Measurements from ENCODE around the gene MOGAT3.

MOGAT3 gene

GRCh38 chr7:101160910-101161309 lies 39.9 kb downstream of the MOGAT3 start:
- DNase-seq (ENCODE audit: low read depth) = no peak

- no peak for DNase-seq (ENCODE audit: low read depth)
Measured at GRCh38 chr7:101159696-101160674, 40.9 kb downstream of the MOGAT3 start.

GRCh38 chr7:101156866-101157589 lies 43.8 kb downstream of the MOGAT3 start:
- DNase-seq (ENCODE audit: low read depth) = no peak

GRCh38 chr7:101156277-101156676 lies 44.6 kb downstream of the MOGAT3 start:
- no peak for DNase-seq (ENCODE audit: low read depth)

- DNase-seq (ENCODE audit: low read depth) = no peak
Measured at GRCh38 chr7:101155303-101155702, 45.5 kb downstream of the MOGAT3 start.

GRCh38 chr7:101154693-101155102 lies 46.1 kb downstream of the MOGAT3 start:
- DNase-seq (ENCODE audit: low read depth) = no peak

GRCh38 chr7:101153969-101154692 lies 46.7 kb downstream of the MOGAT3 start, which contains the start of gene AP1S1:
AP1S1 (plus strand) TSS chr7:101154476; CDS start chr7:101154515, 39 bp downstream.
- DNase-seq (ENCODE audit: low read depth) = no peak

GRCh38 chr7:101151908-101152651 lies 48.8 kb downstream of the MOGAT3 start:
- DNase-seq (ENCODE audit: low read depth) = no peak

Measured in GM04503 (cell line).